Measurements from ENCODE around the gene GRN. TPM values are rescaled to one million over a fixed set of nuclear protein-coding genes. Genes with fewer than 3 reads are reported as not detected.

Gene GRN
- total and polyA plus RNA-seq, 2 of the 13 experiments (the other 11 are each of a cell fraction or from before 2014, with no cell fraction given) = 86.6 to 143 TPM

DNA sequence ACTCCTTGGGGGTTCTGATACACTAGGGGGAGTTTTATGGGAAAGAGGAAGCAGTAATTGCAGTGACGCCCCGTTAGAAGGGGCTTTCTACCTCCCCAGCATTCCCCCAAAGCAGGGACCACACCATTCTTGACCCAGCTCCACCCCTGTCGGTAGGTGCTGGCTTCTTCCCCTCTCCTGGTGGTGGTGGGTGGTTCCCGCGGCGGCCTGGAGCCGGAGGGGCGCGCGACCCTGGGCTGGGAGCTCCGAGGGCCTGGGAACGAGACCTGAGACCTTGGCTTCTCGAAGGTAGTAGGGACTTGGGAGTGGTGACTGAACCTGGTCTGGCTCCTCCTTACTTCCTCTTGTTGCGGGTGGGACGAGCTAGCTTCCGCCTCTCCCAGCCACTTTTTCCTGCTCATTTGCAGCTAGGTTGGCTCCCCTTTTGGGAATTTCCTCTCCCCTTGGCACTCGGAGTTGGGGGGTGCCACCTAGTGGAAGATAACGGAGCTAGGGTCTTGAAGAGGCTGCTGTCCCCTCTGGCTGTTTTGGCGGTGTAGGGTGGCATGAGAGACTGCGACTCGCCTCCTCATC is 438 bp downstream of the GRN start (continued):
- TF ChIP-seq ZNF407 (CRISPR knock-in tag; IDR thresholded peaks at IDR 0.05; ENCODE audit: not compliant biosample characterization) = no peak
- TF ChIP-seq, protein P1, sequence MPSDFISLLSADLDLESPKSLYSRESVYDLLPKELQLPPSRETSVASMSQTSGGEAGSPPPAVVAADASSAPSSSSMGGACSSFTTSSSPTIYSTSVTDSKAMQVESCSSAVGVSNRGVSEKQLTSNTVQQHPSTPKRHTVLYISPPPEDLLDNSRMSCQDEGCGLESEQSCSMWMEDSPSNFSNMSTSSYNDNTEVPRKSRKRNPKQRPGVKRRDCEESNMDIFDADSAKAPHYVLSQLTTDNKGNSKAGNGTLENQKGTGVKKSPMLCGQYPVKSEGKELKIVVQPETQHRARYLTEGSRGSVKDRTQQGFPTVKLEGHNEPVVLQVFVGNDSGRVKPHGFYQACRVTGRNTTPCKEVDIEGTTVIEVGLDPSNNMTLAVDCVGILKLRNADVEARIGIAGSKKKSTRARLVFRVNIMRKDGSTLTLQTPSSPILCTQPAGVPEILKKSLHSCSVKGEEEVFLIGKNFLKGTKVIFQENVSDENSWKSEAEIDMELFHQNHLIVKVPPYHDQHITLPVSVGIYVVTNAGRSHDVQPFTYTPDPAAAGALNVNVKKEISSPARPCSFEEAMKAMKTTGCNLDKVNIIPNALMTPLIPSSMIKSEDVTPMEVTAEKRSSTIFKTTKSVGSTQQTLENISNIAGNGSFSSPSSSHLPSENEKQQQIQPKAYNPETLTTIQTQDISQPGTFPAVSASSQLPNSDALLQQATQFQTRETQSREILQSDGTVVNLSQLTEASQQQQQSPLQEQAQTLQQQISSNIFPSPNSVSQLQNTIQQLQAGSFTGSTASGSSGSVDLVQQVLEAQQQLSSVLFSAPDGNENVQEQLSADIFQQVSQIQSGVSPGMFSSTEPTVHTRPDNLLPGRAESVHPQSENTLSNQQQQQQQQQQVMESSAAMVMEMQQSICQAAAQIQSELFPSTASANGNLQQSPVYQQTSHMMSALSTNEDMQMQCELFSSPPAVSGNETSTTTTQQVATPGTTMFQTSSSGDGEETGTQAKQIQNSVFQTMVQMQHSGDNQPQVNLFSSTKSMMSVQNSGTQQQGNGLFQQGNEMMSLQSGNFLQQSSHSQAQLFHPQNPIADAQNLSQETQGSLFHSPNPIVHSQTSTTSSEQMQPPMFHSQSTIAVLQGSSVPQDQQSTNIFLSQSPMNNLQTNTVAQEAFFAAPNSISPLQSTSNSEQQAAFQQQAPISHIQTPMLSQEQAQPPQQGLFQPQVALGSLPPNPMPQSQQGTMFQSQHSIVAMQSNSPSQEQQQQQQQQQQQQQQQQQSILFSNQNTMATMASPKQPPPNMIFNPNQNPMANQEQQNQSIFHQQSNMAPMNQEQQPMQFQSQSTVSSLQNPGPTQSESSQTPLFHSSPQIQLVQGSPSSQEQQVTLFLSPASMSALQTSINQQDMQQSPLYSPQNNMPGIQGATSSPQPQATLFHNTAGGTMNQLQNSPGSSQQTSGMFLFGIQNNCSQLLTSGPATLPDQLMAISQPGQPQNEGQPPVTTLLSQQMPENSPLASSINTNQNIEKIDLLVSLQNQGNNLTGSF (CRISPR knock-in tag; IDR thresholded peaks at IDR 0.05) = no peak
- TF ChIP-seq CENPT (CRISPR knock-in tag; IDR thresholded peaks at IDR 0.05; ENCODE audit: low read depth) = no peak
- TF ChIP-seq ZNF367 (CRISPR knock-in tag; IDR thresholded peaks at IDR 0.05; ENCODE audit: borderline replicate concordance) = no peak
- TF ChIP-seq CBX5 (CRISPR knock-in tag; IDR thresholded peaks at IDR 0.05; ENCODE audit: borderline replicate concordance) = no peak
- 0 out of 2 replicates have a peak, but pooled peaks have one; percentile 66 for TF ChIP-seq ZNF430 (CRISPR knock-in tag; IDR thresholded peaks at IDR 0.05)
- TF ChIP-seq NPAS2 (CRISPR knock-in tag; IDR thresholded peaks at IDR 0.05; ENCODE audit: borderline replicate concordance) = no peak
- peak; percentile 74 for TF ChIP-seq HNRNPLL (IDR thresholded peaks at IDR 0.05; ENCODE audit: low read depth, low read length, poor library complexity, severe bottlenecking)
- TF ChIP-seq RFX5 (IDR thresholded peaks at IDR 0.05; ENCODE audit: low read depth, low read length) = no peak
